MM.1S (cell line): ENCODE data around the gene BSN.

ENCODE experiments used
- EZH2phosphoT487 ChIP-seq: fragments of 300-600 bp; sonication (generic); IDR thresholded peaks from 2 replicates; pipeline ENCODE4 v1.6.1; 2018; ENCODE audit warnings: antibody characterized with exemption, low read length
- TF ChIP-seq, protein P1 (sequence below): fragments of 300-600 bp; sonication (generic); IDR thresholded peaks from 2 replicates; pipeline ENCODE4 v1.5.1; 2016; ENCODE audit warnings: antibody characterized with exemption, low read length, mixed read lengths

DNA sequence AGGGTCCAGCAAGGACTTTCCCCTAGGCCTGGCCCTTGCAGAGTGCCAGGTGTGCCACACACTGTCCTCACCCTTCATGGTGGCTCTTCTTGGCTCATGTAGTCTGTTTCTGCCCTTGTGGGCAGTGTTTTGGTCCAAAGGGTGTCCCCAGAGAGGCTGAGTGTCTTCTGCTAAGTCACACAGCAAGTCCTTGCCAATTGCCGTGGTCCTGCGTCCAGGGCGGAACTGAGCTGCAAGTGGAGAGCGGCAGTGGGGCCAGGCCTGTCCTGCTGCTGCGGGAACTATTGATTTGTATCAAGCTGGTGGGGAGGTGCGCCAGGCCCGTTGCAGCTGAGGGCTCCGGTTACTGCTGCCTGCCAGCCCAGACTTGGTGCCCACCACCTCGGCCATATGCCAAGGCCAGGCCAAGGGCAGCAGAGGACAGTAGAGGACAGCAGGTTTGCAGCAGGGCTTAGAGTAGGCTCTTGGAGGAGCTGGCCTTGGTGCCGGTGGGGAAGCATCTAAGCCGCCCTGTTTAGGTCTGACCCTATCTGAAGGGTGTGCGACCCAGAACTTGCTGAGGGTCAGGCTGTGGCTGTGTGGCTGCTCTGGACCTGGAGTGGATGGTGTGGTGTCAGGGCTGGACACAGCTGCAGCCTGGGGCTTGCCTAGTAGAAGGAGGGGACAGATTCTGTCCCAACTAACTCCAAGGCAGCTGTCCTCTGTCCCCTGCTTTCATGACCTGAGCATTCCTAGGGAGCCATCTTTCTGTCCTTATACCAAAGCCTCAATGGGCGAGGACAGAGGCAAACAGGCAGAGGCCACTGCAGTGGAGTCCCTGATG, 160.7 kb downstream of the BSN start:
- TF ChIP-seq, protein P1, sequence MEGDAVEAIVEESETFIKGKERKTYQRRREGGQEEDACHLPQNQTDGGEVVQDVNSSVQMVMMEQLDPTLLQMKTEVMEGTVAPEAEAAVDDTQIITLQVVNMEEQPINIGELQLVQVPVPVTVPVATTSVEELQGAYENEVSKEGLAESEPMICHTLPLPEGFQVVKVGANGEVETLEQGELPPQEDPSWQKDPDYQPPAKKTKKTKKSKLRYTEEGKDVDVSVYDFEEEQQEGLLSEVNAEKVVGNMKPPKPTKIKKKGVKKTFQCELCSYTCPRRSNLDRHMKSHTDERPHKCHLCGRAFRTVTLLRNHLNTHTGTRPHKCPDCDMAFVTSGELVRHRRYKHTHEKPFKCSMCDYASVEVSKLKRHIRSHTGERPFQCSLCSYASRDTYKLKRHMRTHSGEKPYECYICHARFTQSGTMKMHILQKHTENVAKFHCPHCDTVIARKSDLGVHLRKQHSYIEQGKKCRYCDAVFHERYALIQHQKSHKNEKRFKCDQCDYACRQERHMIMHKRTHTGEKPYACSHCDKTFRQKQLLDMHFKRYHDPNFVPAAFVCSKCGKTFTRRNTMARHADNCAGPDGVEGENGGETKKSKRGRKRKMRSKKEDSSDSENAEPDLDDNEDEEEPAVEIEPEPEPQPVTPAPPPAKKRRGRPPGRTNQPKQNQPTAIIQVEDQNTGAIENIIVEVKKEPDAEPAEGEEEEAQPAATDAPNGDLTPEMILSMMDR: no peak
- no peak for TF ChIP-seq EZH2phosphoT487
